ENCODE results near the gene STK38. TPM values are rescaled to one million over a fixed set of nuclear protein-coding genes. Genes with fewer than 3 reads are reported as not detected.

STK38 gene
- total RNA-seq, 1 experiment from 2014 or later, result 53.3 TPM

DNA sequence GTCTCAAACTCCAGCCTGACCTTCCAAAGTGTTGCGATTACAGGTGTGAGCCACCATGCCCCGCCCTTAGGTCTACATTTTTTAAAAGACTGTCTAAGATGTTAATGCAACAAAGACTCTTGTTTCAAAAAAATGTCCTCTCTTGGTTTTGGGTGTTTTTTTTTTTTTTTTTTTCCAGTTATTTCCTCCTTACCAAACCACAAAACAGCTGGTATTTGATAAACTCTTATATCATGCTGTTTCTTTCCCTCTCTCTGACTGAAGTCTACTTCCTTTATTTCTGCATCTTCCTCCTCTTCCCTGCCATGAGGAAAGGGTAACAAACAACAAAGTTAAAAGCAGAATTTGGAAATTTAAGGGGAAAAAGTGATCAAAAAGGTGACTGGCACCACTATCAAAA lies 21.2 kb downstream of the STK38 start:
- Histone ChIP-seq H4K20me1 (ENCODE audit: insufficient read depth) (peaks cover 7% of the 10 kb centered on the region; the same call in 1 of the 2 replicates), H3K27ac (peak overlapping the region; percentile 14; the same call in 1 of the 2 replicates), H3F3A (ENCODE audit: insufficient read depth, low read depth) (peaks cover 20% of the 10 kb centered on the region; the same call in 1 of the 2 replicates), H3K4me3 (no peak overlapping the region), H3K36me3 (ENCODE audit: low read depth) (peaks cover 23% of the 10 kb centered on the region), H3K79me2 (ENCODE audit: low read depth) (peaks cover 5% of the 10 kb centered on the region; the same call in 1 of the 2 replicates), H3K4me1 (replicated peaks; ENCODE audit: insufficient read depth) (peaks cover 16% of the 10 kb centered on the region), H3K4me2 (peak overlapping the region; percentile 4; the same call in 1 of the 2 replicates), H3K9me3 (ENCODE audit: insufficient read depth, low read depth) (no peaks in the 10 kb centered on the region), H3K9me2 (ENCODE audit: insufficient read depth) (no peaks in the 10 kb centered on the region), H3K27me3 (ENCODE audit: insufficient read depth, low read depth) (no peaks in the 10 kb centered on the region), H2AFZ (no peak overlapping the region)
- DNase-seq, result peak in 1 of 2 experiments; percentile 70
- no TSS peak for BruUV-seq (replicated peaks)
- intact Hi-C loops (cut with micrococcal nuclease; ENCODE audit: unreplicated experiment), result loop anchor here (5.0 kb wide), 1 partner anchor 66 kb away; the partner anchor contains the start of gene SRSF3
- ChIA-PET CTCF (interaction anchor here (0.6 kb wide), 2 partner anchors 89 to 719 kb away, joined by 3 to 7 read pairs; no protein-coding TSS in a partner anchor), POLR2A (ENCODE audit: unreplicated experiment) (no interaction called here)
- TF ChIP-seq EZH2 (IDR thresholded peaks at IDR 0.05; ENCODE audit: low read depth) (no peak), CTCF (conservative IDR thresholded peaks at IDR 0.05) (no peak)

GRCh38 chr6:36525346-36525745 lies 21.9 kb downstream of the STK38 start:
- H3F3A ChIP-seq (ENCODE audit: insufficient read depth, low read depth), result peaks cover 20% of the 10 kb centered on the region; the same call in 1 of the 2 replicates
- TF ChIP-seq EZH2 (IDR thresholded peaks at IDR 0.05; ENCODE audit: low read depth), result no peak
- TF ChIP-seq CTCF (conservative IDR thresholded peaks at IDR 0.05), result no peak
- peaks cover 30% of the 10 kb centered on the region for H3K36me3 ChIP-seq (ENCODE audit: low read depth)
- no peak overlapping the region for H3K4me2 ChIP-seq
- H3K9me3 ChIP-seq (ENCODE audit: insufficient read depth, low read depth), result no peaks in the 10 kb centered on the region
- H3K9me2 ChIP-seq (ENCODE audit: insufficient read depth), result no peaks in the 10 kb centered on the region
- H3K27ac ChIP-seq, result no peak overlapping the region
- BruUV-seq (replicated peaks), result no TSS peak
- ChIA-PET POLR2A (ENCODE audit: unreplicated experiment) (no interaction called here), CTCF (no interaction called here)
- no peaks in the 10 kb centered on the region for H3K27me3 ChIP-seq (ENCODE audit: insufficient read depth, low read depth)
- H3K4me1 ChIP-seq (replicated peaks; ENCODE audit: insufficient read depth), result peaks cover 16% of the 10 kb centered on the region
- H3K4me3 ChIP-seq, result no peak overlapping the region
- H2AFZ ChIP-seq, result no peak overlapping the region
- DNase-seq, result no peak
- H4K20me1 ChIP-seq (ENCODE audit: insufficient read depth), result peaks cover 7% of the 10 kb centered on the region; the same call in 1 of the 2 replicates
- intact Hi-C loops (cut with micrococcal nuclease; ENCODE audit: unreplicated experiment), result loop anchor here (5.0 kb wide), 1 partner anchor 67 kb away; the partner anchor contains the start of gene SRSF3
- H3K79me2 ChIP-seq (ENCODE audit: low read depth), result no peaks in the 10 kb centered on the region

DNA sequence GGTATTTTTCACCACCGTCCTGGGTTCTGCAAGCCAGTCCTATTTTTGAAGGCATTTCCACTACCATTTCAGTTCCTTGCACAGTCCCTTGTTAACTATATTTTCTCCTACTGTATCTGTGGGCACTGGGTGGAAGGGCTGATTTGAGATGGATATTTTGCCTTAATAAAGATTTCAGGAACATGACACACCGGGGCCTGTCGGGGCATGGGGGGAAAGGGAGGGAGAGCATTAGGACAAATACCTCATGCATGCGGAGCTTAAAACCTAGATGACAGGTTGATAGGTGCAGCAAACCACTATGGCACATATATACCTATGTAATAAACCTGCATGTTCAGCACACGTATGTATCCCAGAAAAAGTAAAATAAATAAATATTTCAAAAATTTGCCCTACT lies 22.4 kb downstream of the STK38 start:
- Histone ChIP-seq H3K9me3 (ENCODE audit: insufficient read depth, low read depth) (no peaks in the 10 kb centered on the region), H3K27me3 (ENCODE audit: insufficient read depth, low read depth) (no peaks in the 10 kb centered on the region), H3K79me2 (ENCODE audit: low read depth) (no peaks in the 10 kb centered on the region), H3K4me3 (no peak overlapping the region), H3K9me2 (ENCODE audit: insufficient read depth) (no peaks in the 10 kb centered on the region), H2AFZ (no peak overlapping the region), H3K4me2 (no peak overlapping the region), H3F3A (ENCODE audit: insufficient read depth, low read depth) (peaks cover 17% of the 10 kb centered on the region; the same call in 1 of the 2 replicates), H4K20me1 (ENCODE audit: insufficient read depth) (peaks cover 7% of the 10 kb centered on the region; the same call in 1 of the 2 replicates), H3K4me1 (replicated peaks; ENCODE audit: insufficient read depth) (peaks cover 16% of the 10 kb centered on the region), H3K27ac (no peak overlapping the region), H3K36me3 (ENCODE audit: low read depth) (peaks cover 34% of the 10 kb centered on the region)
- no peak for DNase-seq
- intact Hi-C loops (cut with micrococcal nuclease; ENCODE audit: unreplicated experiment), result loop anchor here (5.0 kb wide), 1 partner anchor 67 kb away; the partner anchor contains the start of gene SRSF3
- CTCF ChIA-PET, result no interaction called here
- POLR2A ChIA-PET (ENCODE audit: unreplicated experiment), result no interaction called here
- no peak for TF ChIP-seq CTCF (conservative IDR thresholded peaks at IDR 0.05)
- no peak for TF ChIP-seq EZH2 (IDR thresholded peaks at IDR 0.05; ENCODE audit: low read depth)
- no TSS peak for BruUV-seq (replicated peaks)
